Left ventricle myocardium inferior (tissue), 1 donor: Measurements from ENCODE around the gene CHD6. TPM values are rescaled to one million over a fixed set of nuclear protein-coding genes. Genes with fewer than 3 reads are reported as not detected.

Source experiments
- DNase-seq: peaks from one replicate; pipeline ENCODE4 v3.0.0-alpha.2; 2020
- H3K27ac ChIP-seq: fragments of 200-600 bp; replicated peaks from 2 replicates; pipeline ENCODE4 v1.8.0; 2021
- H3K27me3 ChIP-seq: fragments of 200-600 bp; 2 replicates; pipeline ENCODE4 v1.8.0; 2021; ENCODE audit warnings: low read depth
- H3K36me3 ChIP-seq: fragments of 200-600 bp; 2 replicates; pipeline ENCODE4 v1.8.0; 2021
- H3K4me1 ChIP-seq: fragments of 200-600 bp; 2 replicates; pipeline ENCODE4 v1.8.0; 2021
- H3K4me3 ChIP-seq: fragments of 200-600 bp; 2 replicates; pipeline ENCODE4 v1.8.0; 2021; ENCODE audit warnings: mild to moderate bottlenecking, moderate library complexity
- H3K9me3 ChIP-seq: fragments of 200-600 bp; replicated peaks from 2 replicates; pipeline ENCODE4 v1.8.0; 2021
- CTCF ChIP-seq: fragments of 200-600 bp; IDR thresholded peaks from 2 replicates; pipeline ENCODE4 v1.8.0; 2021; ENCODE audit warnings: antibody characterized with exemption, mild to moderate bottlenecking, borderline replicate concordance
- intact Hi-C: fragments of 100-400 bp; cut with micrococcal nuclease; formaldehyde crosslinking; loops from one replicate; pipeline ENCODE4 v1.11.0; 2022
- total RNA-seq: library from RNA; stranded (reverse); fragmentation: NEBNext Ultra II Directional; extraction: Animal tissue kit (Norgen Biotek cat#: 25700); gene quantifications from one replicate; pipeline ENCODE4 v1.2.1, GENCODE V29; 2021
- donor health status: DM: no; HTN: yes; CAD: no; lungs with severe emphysema.

CHD6 gene
- total RNA-seq, 1 donor from 2014 or later = 38.9 TPM

GRCh38 chr20:41586772-41587171 lies 31.4 kb downstream of the CHD6 start:
- DNase-seq = no peak
- intact Hi-C loops = no loop called here
- H3K27ac ChIP-seq = no peak overlapping the region
- peaks cover 10% of the 10 kb centered on the region for H3K4me1 ChIP-seq
- H3K36me3 ChIP-seq = peaks cover 15% of the 10 kb centered on the region
- H3K27me3 ChIP-seq = no peaks in the 10 kb centered on the region
- no peak for TF ChIP-seq CTCF
- peaks cover 47% of the 10 kb centered on the region for H3K9me3 ChIP-seq
- no peak overlapping the region for H3K4me3 ChIP-seq

GRCh38 chr20:41580350-41580749 lies 37.8 kb downstream of the CHD6 start:
- Histone ChIP-seq H3K9me3 (no peaks in the 10 kb centered on the region), H3K36me3 (no peaks in the 10 kb centered on the region), H3K4me1 (peaks cover 49% of the 10 kb centered on the region), H3K4me3 (no peak overlapping the region), H3K27me3 (no peaks in the 10 kb centered on the region), H3K27ac (no peak overlapping the region)
- intact Hi-C loops = no loop called here
- TF ChIP-seq CTCF = no peak
- no peak for DNase-seq

GRCh38 chr20:41577129-41578009 lies 40.8 kb downstream of the CHD6 start:
- no peak for TF ChIP-seq CTCF
- intact Hi-C loops = no loop called here
- no peaks in the 10 kb centered on the region for H3K27me3 ChIP-seq
- no peaks in the 10 kb centered on the region for H3K36me3 ChIP-seq
- peaks cover 76% of the 10 kb centered on the region for H3K4me1 ChIP-seq
- no peak for DNase-seq
- peaks cover 7% of the 10 kb centered on the region for H3K9me3 ChIP-seq
- no peak overlapping the region for H3K27ac ChIP-seq
- H3K4me3 ChIP-seq = no peak overlapping the region

- no peak for DNase-seq
- Histone ChIP-seq H3K27me3 (no peaks in the 10 kb centered on the region), H3K36me3 (no peaks in the 10 kb centered on the region), H3K9me3 (peaks cover 7% of the 10 kb centered on the region), H3K4me3 (no peak overlapping the region), H3K27ac (no peak overlapping the region), H3K4me1 (peaks cover 92% of the 10 kb centered on the region)
- intact Hi-C loops = no loop called here
- TF ChIP-seq CTCF = no peak
Observed at GRCh38 chr20:41575412-41575811, 42.8 kb downstream of the CHD6 start.

GRCh38 chr20:41574802-41575389 lies 43.3 kb downstream of the CHD6 start:
- Histone ChIP-seq H3K36me3 (no peaks in the 10 kb centered on the region), H3K27me3 (no peaks in the 10 kb centered on the region), H3K4me3 (no peak overlapping the region), H3K4me1 (peaks cover 92% of the 10 kb centered on the region), H3K9me3 (peaks cover 7% of the 10 kb centered on the region), H3K27ac (no peak overlapping the region)
- no peak for DNase-seq
- intact Hi-C loops = no loop called here
- no peak for TF ChIP-seq CTCF
